GM18909 (cell line): Measurements from ENCODE around the gene ANKRD24.
"Not testable (repeated sequence)": the region's sequence is repeated elsewhere in the genome, so short reads cannot be mapped to it uniquely, and the experiment has no call there.

Experiments used
- ATAC-seq: cut with Tn5 transposase; IDR thresholded peaks from one replicate; pipeline ENCODE4 v1.9.1; 2021; ENCODE audit warnings: mild to moderate bottlenecking; ENCODE audit not compliant: unreplicated experiment, poor library complexity

ANKRD24 gene

GRCh38 chr19:4227771-4228170 lies 45.3 kb downstream of the ANKRD24 start:
- no peak for ATAC-seq

- no peak for ATAC-seq
Observed at GRCh38 chr19:4228765-4229178, 46.3 kb downstream of the ANKRD24 start.

GRCh38 chr19:4229179-4229931 lies 46.9 kb downstream of the ANKRD24 start, which contains the start of gene EBI3:
Gene EBI3, plus strand, starts transcription at chr19:4229523. Its CDS starts 28 bp downstream, at chr19:4229551.
- peak; percentile 62 for ATAC-seq

GRCh38 chr19:4230237-4230636 lies 47.7 kb downstream of the ANKRD24 start:
- not testable (repeated sequence) for ATAC-seq

- not testable (repeated sequence) for ATAC-seq
Observed at GRCh38 chr19:4231521-4231920, 49.0 kb downstream of the ANKRD24 start.

- not testable (repeated sequence) for ATAC-seq
Observed at GRCh38 chr19:4232139-4232538, 49.6 kb downstream of the ANKRD24 start.

- no peak for ATAC-seq
Observed at GRCh38 chr19:4232614-4233281, 50.3 kb downstream of the ANKRD24 start.

GRCh38 chr19:4233282-4233853 lies 50.9 kb downstream of the ANKRD24 start:
- ATAC-seq = no peak

- ATAC-seq = no peak
Observed at GRCh38 chr19:4234142-4234861, 51.8 kb downstream of the ANKRD24 start.

GRCh38 chr19:4234862-4235201 lies 52.3 kb downstream of the ANKRD24 start:
- ATAC-seq = no peak

GRCh38 chr19:4237510-4237909 lies 55.0 kb downstream of the ANKRD24 start:
- ATAC-seq = not testable (repeated sequence)

GRCh38 chr19:4238831-4239230 lies 56.3 kb downstream of the ANKRD24 start:
- no peak for ATAC-seq

- ATAC-seq = no peak
Observed at GRCh38 chr19:4241824-4242430, 59.4 kb downstream of the ANKRD24 start.

- ATAC-seq = not testable (repeated sequence)
Observed at GRCh38 chr19:4245938-4246337, 63.4 kb downstream of the ANKRD24 start.

- peak; percentile 91 for ATAC-seq
Observed at GRCh38 chr19:4246767-4247593, 64.5 kb downstream of the ANKRD24 start, which contains the start of gene YJU2. Gene YJU2, plus strand, starts transcription at chr19:4247080. Its CDS starts 67 bp downstream, at chr19:4247147.

- no peak for ATAC-seq
Observed at GRCh38 chr19:4256563-4256962, 74.1 kb downstream of the ANKRD24 start.

GRCh38 chr19:4257025-4257424 lies 74.5 kb downstream of the ANKRD24 start:
- no peak for ATAC-seq

GRCh38 chr19:4258181-4258580 lies 75.7 kb downstream of the ANKRD24 start:
- no peak for ATAC-seq

- ATAC-seq = no peak
Observed at GRCh38 chr19:4260613-4261191, 78.2 kb downstream of the ANKRD24 start.
